Mesendoderm (in vitro differentiated cells): ENCODE data around the gene BICRA.

Source experiments
- DNase-seq: peaks from one replicate; pipeline ENCODE4 v3.0.0; 2013
- H2AK5ac ChIP-seq: 2 replicates; pipeline ENCODE4 v1.6.1; 2013; ENCODE audit warnings: low read length, inconsistent platforms
- H2BK120ac ChIP-seq: 2 replicates; pipeline ENCODE4 v1.6.1; 2013; ENCODE audit warnings: low read depth, mild to moderate bottlenecking, low read length, moderate library complexity, mixed read lengths
- H2BK15ac ChIP-seq: replicated peaks from 2 replicates; pipeline ENCODE4 v1.6.1; 2013; ENCODE audit warnings: low read depth, mild to moderate bottlenecking, moderate library complexity
- H2BK5ac ChIP-seq: 2 replicates; pipeline ENCODE4 v1.6.1; 2013; ENCODE audit warnings: low read length, inconsistent platforms
- H3K18ac ChIP-seq: 2 replicates; pipeline ENCODE4 v1.6.1; 2013; ENCODE audit warnings: mild to moderate bottlenecking, low read length, mixed read lengths
- H3K23ac ChIP-seq: one replicate; pipeline ENCODE4 v1.6.1; 2013; ENCODE audit warnings: low read length
- H3K27ac ChIP-seq: 2 replicates; pipeline ENCODE4 v1.5.1; 2013; ENCODE audit warnings: low read depth, mild to moderate bottlenecking, inconsistent platforms, low read length, moderate library complexity
- H3K27me3 ChIP-seq: 2 replicates; pipeline ENCODE4 v1.6.1; 2013; ENCODE audit warnings: low read length, control low read depth, mild to moderate bottlenecking, inconsistent platforms; ENCODE audit not compliant: insufficient read depth, poor library complexity
- H3K36me3 ChIP-seq: 2 replicates; pipeline ENCODE4 v1.6.1; 2013; ENCODE audit warnings: low read length, inconsistent platforms; ENCODE audit not compliant: control insufficient read depth, insufficient read depth
- H3K4ac ChIP-seq: one replicate; pipeline ENCODE4 v1.6.1; 2013; ENCODE audit warnings: low read depth, mild to moderate bottlenecking, low read length, moderate library complexity
- H3K4me1 ChIP-seq: 2 replicates; pipeline ENCODE4 v1.6.1; 2013; ENCODE audit warnings: low read depth, low read length, inconsistent platforms; ENCODE audit not compliant: control insufficient read depth
- H3K4me2 ChIP-seq: 2 replicates; pipeline ENCODE4 v1.6.1; 2013; ENCODE audit warnings: low read length
- H3K4me3 ChIP-seq: 2 replicates; pipeline ENCODE4 v1.5.1; 2013; ENCODE audit warnings: mild to moderate bottlenecking, low read length
- H3K56ac ChIP-seq: one replicate; pipeline ENCODE4 v1.6.1; 2013; ENCODE audit warnings: low read length
- H3K79me1 ChIP-seq: 2 replicates; pipeline ENCODE4 v1.6.1; 2013; ENCODE audit warnings: low read length, inconsistent platforms
- H3K79me2 ChIP-seq: 2 replicates; pipeline ENCODE4 v1.6.1; 2013; ENCODE audit warnings: mild to moderate bottlenecking, low read length; ENCODE audit not compliant: control insufficient read depth, insufficient read depth
- H3K9ac ChIP-seq: 2 replicates; pipeline ENCODE4 v1.6.1; 2013; ENCODE audit warnings: low read length, inconsistent platforms
- H4K5ac ChIP-seq: one replicate; pipeline ENCODE4 v1.6.1; 2013; ENCODE audit warnings: low read length
- H4K8ac ChIP-seq: one replicate; pipeline ENCODE4 v1.6.1; 2013; ENCODE audit warnings: low read depth, mild to moderate bottlenecking, control low read depth, low read length, moderate library complexity
- WGBS: extraction: QIAGEN DNeasy Blood & Tissue Kit; methylation state at CpG from one replicate; pipeline ENCODE4 v1.1.7; 2013; ENCODE audit warnings: low lambda C conversion rate, missing lambda C conversion rate; ENCODE audit not compliant: insufficient coverage; ENCODE audit errors: extremely low coverage; 5-methylcytosine and 5-hydroxymethylcytosine counted together

Gene BICRA

GRCh38 chr19:47682939-47683338, 74.0 kb downstream of the BICRA start:
- H2BK15ac ChIP-seq: no peak overlapping the region
- H3K4me3 ChIP-seq: no peak overlapping the region
- H3K56ac ChIP-seq: no peak overlapping the region
- peaks cover 4% of the 10 kb centered on the region for H3K79me2 ChIP-seq
- H3K4me2 ChIP-seq: no peak overlapping the region
- WGBS: no CpG with 5 or more reads among the region's 6 CpGs
- H3K27me3 ChIP-seq: no peaks in the 10 kb centered on the region
- no peak overlapping the region for H3K9ac ChIP-seq
- H2BK120ac ChIP-seq: no peak overlapping the region
- no peaks in the 10 kb centered on the region for H3K36me3 ChIP-seq
- peaks cover 11% of the 10 kb centered on the region for H3K79me1 ChIP-seq
- H3K18ac ChIP-seq: no peak overlapping the region
- peak; percentile 93 for DNase-seq
- H4K8ac ChIP-seq: no peak overlapping the region
- H4K5ac ChIP-seq: no peak overlapping the region
- H3K4ac ChIP-seq: no peak overlapping the region
- peak overlapping the region; percentile 74 for H2BK5ac ChIP-seq
- peaks cover 5% of the 10 kb centered on the region for H3K4me1 ChIP-seq
- no peak overlapping the region for H2AK5ac ChIP-seq
- peak overlapping the region; percentile 79 for H3K27ac ChIP-seq
- H3K23ac ChIP-seq: no peak overlapping the region

- Histone ChIP-seq H2BK120ac (no peak overlapping the region), H3K23ac (no peak overlapping the region), H2BK5ac (no peak overlapping the region), H4K8ac (no peak overlapping the region), H3K27me3 (no peaks in the 10 kb centered on the region), H3K4ac (no peak overlapping the region), H3K56ac (no peak overlapping the region), H3K79me1 (peaks cover 11% of the 10 kb centered on the region), H3K27ac (no peak overlapping the region), H3K4me1 (peaks cover 5% of the 10 kb centered on the region), H3K36me3 (no peaks in the 10 kb centered on the region), H3K9ac (no peak overlapping the region), H3K4me3 (no peak overlapping the region), H2AK5ac (no peak overlapping the region), H3K4me2 (no peak overlapping the region), H3K18ac (no peak overlapping the region), H3K79me2 (peaks cover 4% of the 10 kb centered on the region), H4K5ac (no peak overlapping the region), H2BK15ac (no peak overlapping the region)
- no CpG with 5 or more reads among the region's 7 CpGs for WGBS
- no peak for DNase-seq
Measured at GRCh38 chr19:47686679-47687450, 77.9 kb downstream of the BICRA start.

GRCh38 chr19:47687906-47688305, 79.0 kb downstream of the BICRA start:
- no CpG with 5 or more reads among the region's 7 CpGs for WGBS
- H3K27ac ChIP-seq: no peak overlapping the region
- H3K36me3 ChIP-seq: peaks cover 3% of the 10 kb centered on the region
- no peak overlapping the region for H3K4me3 ChIP-seq
- no peak overlapping the region for H2BK15ac ChIP-seq
- no peak overlapping the region for H3K4me2 ChIP-seq
- H3K23ac ChIP-seq: no peak overlapping the region
- no peak overlapping the region for H3K56ac ChIP-seq
- H3K4me1 ChIP-seq: peaks cover 5% of the 10 kb centered on the region
- H3K18ac ChIP-seq: no peak overlapping the region
- no peak overlapping the region for H4K8ac ChIP-seq
- H3K27me3 ChIP-seq: no peaks in the 10 kb centered on the region
- no peak overlapping the region for H3K4ac ChIP-seq
- no peak overlapping the region for H2BK120ac ChIP-seq
- H3K9ac ChIP-seq: no peak overlapping the region
- no peak overlapping the region for H2AK5ac ChIP-seq
- H3K79me1 ChIP-seq: peaks cover 13% of the 10 kb centered on the region
- peak; percentile 75 for DNase-seq
- H3K79me2 ChIP-seq: peaks cover 5% of the 10 kb centered on the region
- no peak overlapping the region for H4K5ac ChIP-seq
- H2BK5ac ChIP-seq: no peak overlapping the region

- Histone ChIP-seq H2AK5ac (no peak overlapping the region), H3K4me1 (no peaks in the 10 kb centered on the region), H3K18ac (no peak overlapping the region), H3K36me3 (peaks cover 7% of the 10 kb centered on the region), H2BK5ac (no peak overlapping the region), H4K8ac (no peak overlapping the region), H3K79me2 (peaks cover 2% of the 10 kb centered on the region), H4K5ac (no peak overlapping the region), H2BK15ac (no peak overlapping the region), H3K56ac (no peak overlapping the region), H3K4me3 (no peak overlapping the region), H3K9ac (no peak overlapping the region), H3K27me3 (no peaks in the 10 kb centered on the region), H3K4ac (no peak overlapping the region), H3K23ac (no peak overlapping the region), H3K79me1 (peaks cover 6% of the 10 kb centered on the region), H2BK120ac (no peak overlapping the region), H3K4me2 (no peak overlapping the region), H3K27ac (no peak overlapping the region)
- DNase-seq: no peak
- WGBS: no CpG with 5 or more reads among the region's 5 CpGs
Measured at GRCh38 chr19:47691090-47691489, 82.2 kb downstream of the BICRA start.

- H3K56ac ChIP-seq: no peak overlapping the region
- H2BK5ac ChIP-seq: no peak overlapping the region
- H3K9ac ChIP-seq: no peak overlapping the region
- no peak for DNase-seq
- H3K18ac ChIP-seq: no peak overlapping the region
- no peak overlapping the region for H3K23ac ChIP-seq
- H4K5ac ChIP-seq: no peak overlapping the region
- H3K4ac ChIP-seq: no peak overlapping the region
- peaks cover 7% of the 10 kb centered on the region for H3K36me3 ChIP-seq
- H3K4me1 ChIP-seq: no peaks in the 10 kb centered on the region
- H4K8ac ChIP-seq: no peak overlapping the region
- peaks cover 6% of the 10 kb centered on the region for H3K79me1 ChIP-seq
- H3K4me2 ChIP-seq: no peak overlapping the region
- no peak overlapping the region for H3K27ac ChIP-seq
- no peak overlapping the region for H3K4me3 ChIP-seq
- no peak overlapping the region for H2AK5ac ChIP-seq
- no peak overlapping the region for H2BK120ac ChIP-seq
- H3K79me2 ChIP-seq: peaks cover 2% of the 10 kb centered on the region
- H2BK15ac ChIP-seq: no peak overlapping the region
- H3K27me3 ChIP-seq: no peaks in the 10 kb centered on the region
- WGBS: no CpG with 5 or more reads among the region's 7 CpGs
Measured at GRCh38 chr19:47691782-47692181, 82.8 kb downstream of the BICRA start.

GRCh38 chr19:47693489-47693888, 84.6 kb downstream of the BICRA start:
- H3K56ac ChIP-seq: peak overlapping the region; percentile 49
- H2AK5ac ChIP-seq: no peak overlapping the region
- H3K36me3 ChIP-seq: peaks cover 7% of the 10 kb centered on the region
- no peak overlapping the region for H3K4ac ChIP-seq
- H3K4me1 ChIP-seq: no peaks in the 10 kb centered on the region
- H3K79me1 ChIP-seq: peaks cover 6% of the 10 kb centered on the region
- no peak overlapping the region for H3K9ac ChIP-seq
- no CpG with 5 or more reads among the region's 17 CpGs for WGBS
- H3K4me2 ChIP-seq: no peak overlapping the region
- no peak for DNase-seq
- no peak overlapping the region for H2BK15ac ChIP-seq
- H3K18ac ChIP-seq: no peak overlapping the region
- no peak overlapping the region for H4K5ac ChIP-seq
- no peaks in the 10 kb centered on the region for H3K27me3 ChIP-seq
- H3K4me3 ChIP-seq: no peak overlapping the region
- no peak overlapping the region for H4K8ac ChIP-seq
- H2BK5ac ChIP-seq: no peak overlapping the region
- no peak overlapping the region for H3K27ac ChIP-seq
- H3K79me2 ChIP-seq: peaks cover 2% of the 10 kb centered on the region
- H2BK120ac ChIP-seq: no peak overlapping the region
- no peak overlapping the region for H3K23ac ChIP-seq
